Measurements from ENCODE around the gene AATK.

DNA sequence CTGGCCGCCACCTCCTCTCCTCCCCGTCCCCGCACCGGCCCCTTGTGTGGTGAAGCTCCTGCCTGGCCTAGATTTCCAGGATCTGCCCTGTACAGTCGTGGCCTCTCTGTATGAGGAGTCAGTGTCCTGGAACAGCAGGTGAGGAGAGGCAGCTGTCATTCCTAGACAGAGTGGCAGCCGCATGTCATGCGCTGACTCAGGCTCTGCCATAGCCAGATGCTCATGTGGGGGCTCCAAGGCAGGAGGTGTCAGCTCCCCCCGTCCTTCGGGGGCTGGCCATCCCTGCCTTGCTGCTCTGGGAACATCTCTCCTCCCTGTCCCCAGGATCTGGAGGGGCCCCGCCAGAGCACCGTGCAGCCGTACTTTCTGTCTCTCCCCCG is 70.6 kb downstream of the AATK start:
- TF ChIP-seq, protein P1, sequence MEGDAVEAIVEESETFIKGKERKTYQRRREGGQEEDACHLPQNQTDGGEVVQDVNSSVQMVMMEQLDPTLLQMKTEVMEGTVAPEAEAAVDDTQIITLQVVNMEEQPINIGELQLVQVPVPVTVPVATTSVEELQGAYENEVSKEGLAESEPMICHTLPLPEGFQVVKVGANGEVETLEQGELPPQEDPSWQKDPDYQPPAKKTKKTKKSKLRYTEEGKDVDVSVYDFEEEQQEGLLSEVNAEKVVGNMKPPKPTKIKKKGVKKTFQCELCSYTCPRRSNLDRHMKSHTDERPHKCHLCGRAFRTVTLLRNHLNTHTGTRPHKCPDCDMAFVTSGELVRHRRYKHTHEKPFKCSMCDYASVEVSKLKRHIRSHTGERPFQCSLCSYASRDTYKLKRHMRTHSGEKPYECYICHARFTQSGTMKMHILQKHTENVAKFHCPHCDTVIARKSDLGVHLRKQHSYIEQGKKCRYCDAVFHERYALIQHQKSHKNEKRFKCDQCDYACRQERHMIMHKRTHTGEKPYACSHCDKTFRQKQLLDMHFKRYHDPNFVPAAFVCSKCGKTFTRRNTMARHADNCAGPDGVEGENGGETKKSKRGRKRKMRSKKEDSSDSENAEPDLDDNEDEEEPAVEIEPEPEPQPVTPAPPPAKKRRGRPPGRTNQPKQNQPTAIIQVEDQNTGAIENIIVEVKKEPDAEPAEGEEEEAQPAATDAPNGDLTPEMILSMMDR (optimal IDR thresholded peaks at IDR 0.05 in 1 of 3, IDR thresholded peaks at IDR 0.05 in 1 of 3, conservative IDR thresholded peaks at IDR 0.05 in 1 of 3; ENCODE audit: extremely low read depth in 1 of 3, insufficient read depth in 2 of 3, low read length in 3 of 3) = no peak
- no peak for TF ChIP-seq EZH2 (IDR thresholded peaks at IDR 0.05; ENCODE audit: low read length)

All from keratinocyte (primary cell).